Right ventricle myocardium superior (tissue), 1 donor: ENCODE data around the gene RPS24. TPM values are rescaled to one million over a fixed set of nuclear protein-coding genes. Genes with fewer than 3 reads are reported as not detected.
A peak's percentile ranks its signal among the peaks of the same experiment; 100 is the strongest.
"Not testable (repeated sequence)": the region's sequence is repeated elsewhere in the genome, so short reads cannot be mapped to it uniquely, and the experiment has no call there.

Experiments used
- ATAC-seq: fragments of 200-7000 bp; cut with Tn5 transposase; one replicate; pipeline ENCODE4 v1.9.1; 2020; ENCODE audit warnings: mild to moderate bottlenecking; ENCODE audit not compliant: poor library complexity
- DNase-seq: peaks from one replicate; pipeline ENCODE4 v3.0.0-alpha.2; 2020
- intact Hi-C: fragments of 100-400 bp; cut with DNase I; formaldehyde crosslinking; loops from one replicate; pipeline ENCODE4 v1.11.2; 2022
- long read RNA-seq: library from polyadenylated mRNA; unstranded; transcript quantifications from one replicate; pipeline ENCODE4 v2.0.0, GENCODE V29; 2021
- total RNA-seq: library from RNA; stranded (reverse); fragmentation: NEBNext Ultra II Directional; extraction: Animal tissue kit (Norgen Biotek cat#: 25700); gene quantifications from one replicate; pipeline ENCODE4 v1.2.1, GENCODE V29; 2021
- donor health status: DM: no; HTN: yes; CAD: no; lungs with severe emphysema.

RPS24 gene
- total RNA-seq = 716 TPM
- long read RNA-seq, partial matches to known transcripts = 0 of 6 reads
- long read RNA-seq, other reads (novel, unspliced or antisense) = 2 of 6 reads

DNA sequence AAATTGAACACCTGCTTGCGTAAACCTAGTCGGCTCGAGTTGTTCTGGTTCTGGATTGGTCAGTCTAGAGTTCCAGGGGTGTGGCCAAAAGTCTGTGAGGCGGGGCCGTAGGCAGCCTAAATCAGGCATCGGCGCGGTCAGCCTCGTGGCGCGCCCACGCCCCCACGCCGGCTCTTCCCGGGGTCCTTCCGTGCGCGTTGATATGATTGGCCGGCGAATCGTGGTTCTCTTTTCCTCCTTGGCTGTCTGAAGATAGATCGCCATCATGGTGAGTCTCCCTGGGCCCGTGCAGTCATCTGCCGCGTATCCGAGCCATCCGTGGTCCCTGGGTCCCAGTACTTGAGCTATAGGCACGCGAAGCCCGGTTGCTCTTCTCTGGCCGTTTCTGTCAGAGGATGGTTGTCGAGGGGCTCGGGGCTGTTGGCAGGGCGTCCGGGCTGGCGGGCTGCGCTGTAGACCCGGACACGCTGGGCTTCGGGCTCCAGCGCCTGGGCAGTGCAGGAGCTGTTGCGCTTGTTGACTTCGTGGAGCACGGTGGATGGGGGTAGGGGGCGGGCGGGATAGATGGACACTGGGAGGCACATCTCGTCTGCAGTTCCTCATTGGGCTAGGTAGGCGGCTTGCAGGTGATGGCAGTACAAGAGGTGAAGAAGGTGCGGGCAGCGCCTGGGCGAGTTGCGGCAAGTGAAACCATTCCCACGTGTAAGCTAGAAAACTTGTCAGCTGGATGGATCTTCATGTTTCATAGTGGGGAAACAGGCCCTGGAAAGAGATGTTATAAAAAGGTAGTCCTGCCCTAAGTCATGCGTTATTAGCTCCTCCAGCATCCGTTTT is at the start of gene RPS24:
Gene RPS24 (plus strand): TSS at position 227 of the 834 bp plus-strand sequence. CDS start 39 bp downstream, at position 266.
- intact Hi-C loops = no loop called here
- ATAC-seq (peak; percentile 95), DNase-seq (peak; percentile 97)

DNA sequence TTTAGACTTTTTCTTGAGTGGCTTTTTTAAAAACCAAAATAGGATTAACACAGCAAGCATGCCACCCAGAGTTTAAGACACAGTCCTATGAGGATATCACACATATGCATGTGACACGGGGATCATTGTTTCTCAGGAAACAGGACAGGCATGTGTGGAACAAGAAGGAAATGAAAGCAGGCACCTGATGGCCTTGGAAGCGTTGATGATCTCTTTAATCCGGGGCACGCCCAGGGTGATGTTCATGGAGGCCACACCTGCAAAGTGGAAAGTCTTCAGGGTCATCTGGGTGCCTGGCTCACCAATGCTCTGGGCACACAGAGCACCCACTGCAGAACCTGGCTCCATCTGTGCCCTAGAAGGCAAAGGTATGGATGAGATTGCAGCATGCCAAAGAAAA is 48.7 kb upstream of the RPS24 start:
- DNase-seq (no peak), ATAC-seq (no peak)
- intact Hi-C loops = loop anchor here (5.0 kb wide), 1 partner anchor 138 kb away; no protein-coding TSS in a partner anchor

DNA sequence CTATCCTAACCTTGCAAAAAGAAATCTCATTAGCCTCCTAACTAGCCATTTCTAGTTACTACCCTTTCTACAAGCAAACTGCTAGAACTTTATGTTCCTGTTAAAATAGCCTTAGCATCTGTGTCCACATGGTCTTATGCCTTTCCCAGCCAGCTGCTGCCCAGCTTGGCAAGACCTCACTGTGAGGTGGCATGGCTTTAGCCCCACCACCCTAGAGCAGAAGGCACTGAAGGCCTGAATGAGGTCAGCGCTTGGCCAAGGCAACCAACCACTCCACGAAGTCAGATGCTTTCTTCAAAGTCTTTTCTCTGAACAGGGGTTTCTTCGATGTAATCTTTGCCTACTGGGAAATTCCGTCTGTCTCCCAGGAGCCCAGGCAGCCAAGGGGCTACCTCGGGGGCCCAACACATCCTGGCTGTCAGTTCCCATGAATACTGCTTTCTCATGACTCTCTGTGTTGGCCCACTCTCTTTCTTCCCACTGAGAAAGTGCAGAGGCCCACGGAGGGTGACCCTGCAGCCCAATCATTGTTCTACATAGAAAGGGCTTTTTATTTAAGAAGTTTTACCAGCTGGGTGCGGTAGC is 45.9 kb upstream of the RPS24 start:
- intact Hi-C loops = loop anchor here (5.0 kb wide), 1 partner anchor 140 kb away; no protein-coding TSS in a partner anchor
- no peak for DNase-seq
- ATAC-seq = no peak

DNA sequence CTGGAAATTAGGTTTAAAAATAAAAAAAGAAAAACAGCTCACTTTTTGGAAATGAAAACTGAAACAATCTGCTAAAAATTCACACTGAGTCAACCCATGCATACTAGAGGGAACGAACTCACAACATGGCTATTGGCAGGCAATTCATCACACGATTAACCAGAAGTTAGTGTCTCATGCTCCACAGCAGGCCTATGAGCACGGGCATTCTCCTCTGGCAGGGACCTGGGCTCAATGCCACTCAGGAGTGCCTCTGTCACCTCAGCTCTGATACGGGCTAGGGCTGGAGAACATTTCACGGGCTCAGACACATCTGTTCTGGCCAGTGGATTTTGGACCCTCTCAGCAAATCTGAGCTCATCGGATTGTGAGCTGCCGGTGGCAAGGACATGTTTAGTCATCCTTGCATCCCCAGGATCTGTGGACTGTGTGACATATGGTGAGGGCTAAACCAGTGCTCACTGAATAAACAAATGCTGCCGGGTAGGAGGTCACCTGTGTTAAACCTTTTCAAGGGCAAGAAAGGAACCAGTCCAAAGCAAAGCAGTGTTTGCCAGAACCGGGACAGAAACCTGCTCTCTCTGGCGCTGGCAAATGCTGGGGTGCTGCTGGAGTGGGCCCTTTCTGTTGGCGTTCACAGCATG is 44.5 kb upstream of the RPS24 start:
- peak; percentile 97 for ATAC-seq
- peak; percentile 71 for DNase-seq
- intact Hi-C loops = loop anchor here (5.0 kb wide), 1 partner anchor 142 kb away; no protein-coding TSS in a partner anchor

DNA sequence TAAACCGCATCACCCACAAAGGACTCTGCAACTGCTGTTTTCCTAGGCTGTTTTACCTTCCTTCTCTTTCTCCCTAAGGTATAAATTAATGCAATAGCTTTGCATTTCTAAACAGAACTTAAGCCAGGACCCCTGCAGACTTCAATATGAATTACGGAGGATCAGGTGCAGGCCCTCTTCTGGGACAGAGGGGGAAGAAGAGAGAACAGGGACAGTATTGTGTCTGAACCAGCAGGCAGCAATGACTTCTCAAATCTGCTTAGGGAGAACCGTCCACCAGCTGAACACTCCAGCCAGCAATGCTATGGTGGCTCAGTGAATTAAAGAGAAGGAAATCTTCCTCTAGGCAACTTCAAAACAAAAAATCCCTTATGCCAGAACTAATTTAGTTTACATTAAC is 40.0 kb upstream of the RPS24 start:
- ATAC-seq (no peak), DNase-seq (no peak)
- intact Hi-C loops = no loop called here

DNA sequence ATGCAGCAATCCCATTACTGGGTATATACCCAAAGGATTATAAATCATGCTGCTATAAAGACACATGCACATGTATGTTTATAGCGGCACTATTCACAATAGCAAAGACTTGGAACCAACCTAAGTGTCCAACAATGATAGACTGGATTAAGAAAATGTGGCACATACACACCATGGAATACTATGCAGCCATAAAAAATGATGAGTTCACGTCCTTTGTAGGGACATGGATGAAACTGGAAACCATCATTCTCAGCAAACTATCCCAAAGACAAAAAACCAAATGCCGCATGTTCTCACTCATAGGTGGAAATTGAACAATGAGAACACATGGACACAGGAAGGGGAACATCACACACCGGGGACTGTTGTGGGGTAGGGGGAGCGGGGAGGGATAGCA is 34.9 kb upstream of the RPS24 start:
- ATAC-seq, intact Hi-C loops, DNase-seq: not testable (repeated sequence)

DNA sequence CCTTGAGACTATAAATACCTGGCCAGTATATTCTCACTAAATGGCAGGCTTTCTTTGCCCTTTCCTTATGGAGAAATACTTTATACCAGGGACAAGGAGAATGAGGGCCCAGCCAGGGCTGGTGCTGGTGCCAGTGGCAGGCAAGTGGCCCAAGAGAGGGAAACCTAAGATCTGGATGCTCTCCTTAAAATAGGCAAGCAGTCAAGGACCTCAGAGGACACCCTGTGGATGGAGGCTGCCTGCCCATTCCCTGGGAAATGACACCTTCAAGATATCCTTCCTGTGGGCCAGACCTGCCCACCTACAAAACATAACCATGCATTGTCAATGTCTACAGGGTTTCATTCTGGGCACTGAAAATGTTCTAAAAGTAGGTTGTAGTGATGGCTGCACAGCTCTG is 33.5 kb upstream of the RPS24 start:
- intact Hi-C loops = loop anchor here (5.0 kb wide), 1 partner anchor 153 kb away; no protein-coding TSS in a partner anchor
- no peak for DNase-seq
- ATAC-seq = no peak

DNA sequence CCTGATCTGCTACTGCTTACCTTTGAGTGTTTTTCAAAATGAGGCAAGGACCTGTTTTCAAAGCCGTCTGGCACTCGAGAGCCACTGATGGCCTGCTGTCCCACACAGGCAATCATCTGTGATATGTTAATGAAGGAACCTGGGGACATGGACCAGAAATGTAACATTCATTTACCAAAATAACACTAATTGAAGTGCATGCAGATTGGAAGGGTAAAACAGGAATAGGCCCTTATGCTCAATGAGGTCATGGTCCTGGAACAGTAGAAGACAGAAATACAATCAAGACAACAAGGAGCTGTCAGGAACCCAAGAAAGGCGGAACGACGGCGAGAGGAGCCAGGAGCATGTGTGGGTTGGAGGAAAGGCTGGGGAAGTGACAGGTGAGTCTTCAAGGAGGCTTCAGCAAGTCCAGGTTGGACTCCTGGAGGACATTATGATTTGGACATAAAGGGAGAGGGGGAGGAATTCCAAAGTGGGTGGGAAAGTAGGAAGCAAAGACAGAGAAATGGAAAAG is 32.6 kb upstream of the RPS24 start:
- ATAC-seq (no peak), DNase-seq (no peak)
- intact Hi-C loops = loop anchor here (5.0 kb wide), 1 partner anchor 154 kb away; no protein-coding TSS in a partner anchor

DNA sequence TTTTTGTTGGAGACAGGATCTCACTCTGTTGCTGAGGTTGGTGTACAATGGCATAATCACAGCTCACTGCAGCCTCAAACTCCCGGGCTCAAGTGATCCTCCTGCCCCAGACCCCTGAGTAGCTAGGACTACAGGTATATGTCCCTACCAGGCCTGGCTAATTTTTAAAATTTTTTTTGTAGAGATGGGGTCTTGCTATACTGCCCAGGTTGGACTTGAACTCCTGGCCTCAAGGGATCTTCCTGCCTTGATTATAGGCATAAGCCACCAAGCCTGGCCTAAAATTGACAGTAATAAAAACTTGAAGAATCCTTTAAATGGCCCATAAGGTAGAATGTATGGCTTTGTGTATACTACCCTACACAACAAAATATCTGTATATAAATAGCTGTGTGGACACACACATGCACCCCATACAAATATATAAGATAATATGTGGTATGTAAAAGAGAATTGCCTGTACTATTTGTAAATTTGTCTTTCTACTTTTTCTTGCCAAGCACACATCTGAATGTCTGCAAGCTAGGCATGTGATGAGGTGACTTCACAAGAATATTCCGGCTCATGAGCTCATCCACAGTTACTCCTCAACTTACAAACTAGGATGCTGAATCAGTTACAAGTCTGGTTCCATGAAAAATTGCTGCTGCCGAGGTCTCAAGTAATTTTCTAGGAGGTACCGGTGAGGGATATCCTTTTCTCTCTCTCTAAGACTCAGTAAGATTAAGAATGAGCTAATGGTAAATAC is 30.9 kb upstream of the RPS24 start:
- ATAC-seq = no peak
- DNase-seq = no peak
- intact Hi-C loops = loop anchor here (5.0 kb wide), 1 partner anchor 155 kb away; no protein-coding TSS in a partner anchor

DNA sequence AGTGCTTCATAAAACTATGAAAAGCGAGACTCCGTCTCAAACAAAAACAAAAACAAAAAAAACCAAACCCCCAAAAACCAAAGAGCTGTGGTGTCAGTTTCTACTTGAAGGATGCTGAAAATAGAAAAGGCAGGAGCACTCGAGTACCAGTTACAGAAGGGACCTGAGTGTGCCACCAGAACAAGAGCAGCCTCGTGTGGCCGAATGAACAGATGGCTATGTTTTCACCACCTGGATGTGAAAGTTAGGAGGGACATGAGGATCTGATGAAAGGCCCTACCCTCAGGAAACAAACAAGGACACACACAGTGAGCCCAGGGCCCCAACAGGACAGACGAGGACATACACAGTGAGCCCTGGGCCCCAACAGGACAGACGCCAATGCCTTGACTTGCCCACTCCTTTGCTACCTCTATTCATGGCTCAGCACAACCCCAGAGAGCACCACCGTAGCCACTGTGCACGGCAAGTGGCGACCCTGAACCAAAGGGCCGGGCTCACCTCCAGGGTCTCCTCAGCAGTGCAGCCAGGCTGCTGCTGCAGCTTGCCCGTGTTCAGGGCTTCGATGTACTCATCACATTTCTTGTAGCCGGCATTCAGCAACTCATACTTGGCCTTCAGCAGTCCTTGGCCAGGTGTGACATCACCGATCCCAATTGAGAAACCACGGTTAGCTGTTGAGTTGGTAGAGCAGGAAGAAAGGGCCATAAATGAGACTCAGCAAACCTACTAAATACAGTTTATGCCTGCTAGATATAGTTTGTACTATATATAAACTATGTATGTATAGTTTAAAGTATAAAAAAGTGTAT is 29.2 kb upstream of the RPS24 start:
- DNase-seq (no peak), ATAC-seq (peak; percentile 60)
- intact Hi-C loops = loop anchor here (5.0 kb wide), 1 partner anchor 157 kb away; no protein-coding TSS in a partner anchor

DNA sequence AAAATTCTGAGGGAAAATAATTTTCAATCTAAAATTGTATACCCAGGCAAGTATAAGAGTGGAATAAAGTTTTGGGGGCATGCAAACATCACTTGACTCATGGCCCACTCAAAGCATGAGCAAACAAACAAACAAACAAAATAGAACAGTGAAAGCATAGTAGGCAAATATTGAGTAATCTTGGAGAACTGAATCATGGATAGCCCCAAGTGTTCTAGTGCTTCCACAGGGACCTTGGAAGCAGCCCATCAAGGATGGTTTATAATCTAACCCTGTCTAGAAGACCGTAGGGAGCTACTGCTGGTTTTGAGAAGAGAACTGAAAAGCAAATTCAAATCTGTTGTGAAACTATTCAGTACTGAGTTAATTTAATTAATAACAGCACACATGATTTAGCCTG is 26.5 kb upstream of the RPS24 start:
- DNase-seq (no peak), ATAC-seq (no peak)
- intact Hi-C loops = no loop called here

DNA sequence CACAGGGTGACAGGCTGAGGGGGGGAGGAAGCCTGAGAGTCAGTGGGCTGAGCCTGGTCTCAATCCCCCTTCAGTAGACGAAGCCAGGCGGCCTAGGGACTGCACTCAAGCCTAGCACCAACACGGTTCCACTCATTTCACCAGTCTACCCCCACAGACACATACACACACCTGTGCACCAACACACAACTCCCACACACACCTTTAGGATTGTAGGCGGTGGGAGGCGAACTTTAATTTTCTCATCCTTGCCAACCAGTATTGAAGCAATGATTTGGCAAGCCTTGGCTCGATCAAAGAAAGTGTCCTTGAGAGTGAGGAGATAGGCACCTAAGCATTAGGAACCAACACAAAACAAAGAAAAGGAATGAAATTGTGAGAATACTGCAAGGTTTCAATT is 24.0 kb upstream of the RPS24 start:
- no peak for DNase-seq
- ATAC-seq = no peak
- intact Hi-C loops = no loop called here

DNA sequence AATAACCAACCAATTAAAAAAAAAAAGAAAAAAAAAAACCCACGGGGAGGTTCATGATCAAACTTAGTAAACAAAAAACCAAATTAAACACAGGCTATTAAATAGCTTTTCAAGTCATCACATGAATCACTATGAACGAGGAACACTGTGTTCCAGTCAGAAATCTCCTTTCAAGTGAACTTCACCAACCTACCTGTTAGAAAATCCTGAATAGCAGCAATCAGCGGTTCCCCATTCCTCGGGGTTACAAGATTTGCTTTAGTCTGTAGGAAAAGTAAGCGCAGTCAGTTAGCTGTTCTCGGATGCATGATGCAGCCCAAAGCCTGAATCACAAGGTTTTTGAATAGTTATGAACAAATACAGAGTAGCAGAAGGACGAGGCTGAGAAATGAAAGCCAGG is 23.4 kb upstream of the RPS24 start:
- ATAC-seq (no peak), DNase-seq (no peak)
- intact Hi-C loops = no loop called here

DNA sequence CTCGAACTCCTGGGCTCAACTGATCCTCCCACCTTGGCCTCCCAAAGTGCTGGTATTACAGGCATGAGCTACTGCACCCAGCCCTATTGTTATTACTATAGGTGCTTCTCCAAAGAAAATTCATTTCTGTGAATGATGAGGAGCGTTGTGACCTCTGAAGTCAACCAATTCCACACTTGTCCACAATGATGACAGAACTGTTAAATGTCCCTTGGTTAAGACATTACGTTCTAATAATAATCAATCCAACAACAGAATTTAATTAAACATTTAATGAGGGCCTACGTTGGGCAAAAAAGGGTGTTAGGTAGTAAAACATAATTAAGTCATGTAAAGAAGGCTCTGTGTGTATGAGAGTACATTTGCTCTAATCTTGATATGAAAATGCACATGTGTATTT is 22.6 kb upstream of the RPS24 start:
- DNase-seq = no peak
- intact Hi-C loops = no loop called here
- no peak for ATAC-seq

DNA sequence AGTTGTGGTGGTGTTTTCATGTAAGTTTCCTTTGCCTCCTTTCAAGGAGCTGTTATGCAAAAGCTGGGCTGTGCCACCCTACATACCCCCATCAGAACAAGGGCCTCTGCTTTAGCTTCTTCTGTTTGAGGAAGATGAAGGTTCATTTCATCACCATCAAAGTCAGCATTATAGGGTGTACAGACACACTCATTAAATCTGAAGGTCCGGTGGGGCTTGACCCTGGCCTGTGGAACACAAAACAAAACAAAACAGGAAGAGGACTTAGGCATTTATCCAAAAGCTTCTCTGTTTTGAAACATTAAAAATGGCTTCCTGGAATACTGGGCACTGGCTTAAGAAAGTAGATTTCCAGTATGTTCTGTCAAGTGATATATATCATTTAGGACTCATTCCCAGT is 20.1 kb upstream of the RPS24 start:
- DNase-seq (no peak), ATAC-seq (no peak)
- intact Hi-C loops = no loop called here

DNA sequence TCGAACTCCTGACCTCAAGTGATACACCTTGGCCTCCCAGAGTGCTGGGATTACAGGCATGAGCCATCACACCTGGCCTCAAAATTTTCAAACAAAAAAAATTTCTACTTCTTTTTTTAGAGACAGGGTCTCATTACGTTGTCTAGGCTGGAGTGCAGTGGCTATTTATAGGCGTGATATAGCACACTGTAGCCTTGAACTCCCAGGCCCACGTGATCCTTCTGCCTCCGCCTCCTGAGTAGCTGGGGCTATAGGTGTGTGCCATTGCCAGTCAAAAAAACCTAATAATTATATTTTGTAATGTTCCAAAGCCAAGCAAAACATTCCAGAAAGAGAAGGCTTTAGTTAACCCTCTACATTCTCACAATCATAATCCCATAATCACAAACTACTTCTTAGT is 18.1 kb upstream of the RPS24 start:
- intact Hi-C loops = no loop called here
- ATAC-seq = peak; percentile 87
- DNase-seq = no peak

DNA sequence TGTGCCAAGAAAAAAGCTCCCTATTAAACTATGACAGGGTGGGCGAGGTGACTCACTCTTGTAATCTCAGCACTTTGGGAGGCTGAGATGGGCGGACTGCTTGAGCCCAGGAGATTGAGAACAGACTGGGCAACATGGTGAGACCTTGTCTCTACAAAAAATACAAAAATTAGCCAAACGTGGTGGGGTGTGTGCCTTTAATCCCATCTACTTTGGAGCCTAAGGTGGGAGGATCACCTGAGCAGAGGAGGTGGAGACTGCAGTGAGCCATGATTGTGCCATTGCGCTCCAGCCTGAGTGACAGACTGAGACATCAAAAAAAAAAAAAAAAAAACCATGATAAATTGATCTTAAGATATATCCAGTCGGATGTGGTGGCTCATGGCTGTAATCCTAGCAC is 15.8 kb upstream of the RPS24 start:
- ATAC-seq (no peak), DNase-seq (no peak)
- intact Hi-C loops = no loop called here

DNA sequence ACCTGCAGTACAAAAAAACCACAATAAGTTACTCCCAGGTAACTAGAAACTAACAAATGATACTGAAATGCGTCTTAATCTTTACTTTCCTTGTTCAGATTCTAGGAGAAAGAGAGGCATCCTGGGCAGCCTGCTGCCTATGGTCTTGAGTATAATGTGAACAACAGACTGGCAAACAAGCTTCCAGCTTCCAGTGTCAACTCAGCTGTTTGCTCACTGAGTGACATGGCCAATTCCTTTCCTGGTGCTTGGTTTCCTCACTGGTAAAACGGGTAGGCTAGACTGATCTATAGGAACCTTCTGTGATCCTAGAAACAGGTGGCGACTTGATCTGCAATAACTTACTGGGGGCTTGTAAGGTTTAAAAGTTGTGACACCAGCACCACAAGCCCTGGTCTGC is 14.4 kb upstream of the RPS24 start:
- intact Hi-C loops = no loop called here
- ATAC-seq (no peak), DNase-seq (no peak)
